ENCODE measurements around the gene UBTF. TPM values are rescaled to one million over a fixed set of nuclear protein-coding genes. Genes with fewer than 3 reads are reported as not detected.

Gene UBTF
- polyA plus RNA-seq, 2 of the 4 experiments (the other 2 are of a cell fraction) = 39.8 to 76.2 TPM

DNA sequence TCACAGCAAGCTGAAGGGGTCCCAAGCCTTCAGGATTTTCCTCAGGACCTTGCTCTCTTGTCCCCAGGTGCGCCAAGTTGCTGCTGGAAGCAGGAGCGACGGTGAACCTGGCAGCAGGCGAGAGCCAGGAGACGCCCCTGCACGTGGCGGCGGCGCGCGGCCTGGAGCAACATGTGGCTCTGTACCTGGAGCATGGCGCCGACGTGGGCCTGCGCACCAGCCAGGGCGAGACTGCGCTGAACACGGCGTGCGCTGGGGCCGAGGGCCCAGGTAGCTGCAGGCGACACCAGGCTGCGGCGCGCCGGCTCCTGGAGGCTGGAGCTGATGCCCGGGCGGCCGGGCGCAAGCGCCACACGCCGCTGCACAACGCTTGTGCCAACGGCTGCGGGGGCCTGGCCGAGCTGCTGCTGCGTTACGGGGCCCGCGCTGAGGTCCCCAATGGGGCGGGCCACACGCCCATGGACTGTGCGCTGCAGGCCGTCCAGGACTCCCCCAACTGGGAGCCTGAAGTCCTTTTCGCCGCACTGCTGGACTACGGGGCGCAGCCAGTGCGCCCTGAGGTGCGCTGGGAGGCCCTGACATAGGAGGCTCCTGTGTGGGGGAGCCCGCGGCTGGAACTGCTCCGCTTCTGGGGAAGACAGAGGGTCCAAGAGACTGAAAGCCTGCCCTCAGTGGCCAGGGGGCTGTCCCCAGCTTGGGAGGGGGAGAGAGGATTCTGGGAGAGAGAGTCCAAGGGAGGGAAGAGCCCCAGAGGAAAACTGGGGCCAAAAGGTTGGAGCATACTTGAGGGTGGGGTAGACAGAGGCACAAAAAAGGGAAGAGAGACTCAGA is 42.6 kb downstream of the UBTF start:
- ChIA-PET POLR2A (interaction anchor here (0.6 to 0.7 kb wide), 2 partner anchors 10 to 53 kb away, joined by 3 read pairs; partner anchors contain the start of genes HDAC5 and TMUB2), CTCF (interaction anchor here (0.6 to 12.8 kb wide), 6 partner anchors 8 to 173 kb away, joined by 3 to 159 read pairs (median 7); partner anchors contain the start of gene HROB)
- Histone ChIP-seq H3K27ac (no peak overlapping the region), H3K4me2 (no peak overlapping the region), H3K4me1 (no peaks in the 10 kb centered on the region), H3K9me3 (no peaks in the 10 kb centered on the region), H3K4me3 (no peak overlapping the region)
- 96% methylated on average over 42 of the region's 54 CpGs for WGBS (ENCODE audit: missing lambda C conversion rate)
- peak; percentile 16 to 19; a peak in 3 of 6 replicates for ATAC-seq
- DNase-seq (ENCODE audit: low read depth in 1 of 2, low spot score in 1 of 2) = no peak
- TF ChIP-seq, protein P1, sequence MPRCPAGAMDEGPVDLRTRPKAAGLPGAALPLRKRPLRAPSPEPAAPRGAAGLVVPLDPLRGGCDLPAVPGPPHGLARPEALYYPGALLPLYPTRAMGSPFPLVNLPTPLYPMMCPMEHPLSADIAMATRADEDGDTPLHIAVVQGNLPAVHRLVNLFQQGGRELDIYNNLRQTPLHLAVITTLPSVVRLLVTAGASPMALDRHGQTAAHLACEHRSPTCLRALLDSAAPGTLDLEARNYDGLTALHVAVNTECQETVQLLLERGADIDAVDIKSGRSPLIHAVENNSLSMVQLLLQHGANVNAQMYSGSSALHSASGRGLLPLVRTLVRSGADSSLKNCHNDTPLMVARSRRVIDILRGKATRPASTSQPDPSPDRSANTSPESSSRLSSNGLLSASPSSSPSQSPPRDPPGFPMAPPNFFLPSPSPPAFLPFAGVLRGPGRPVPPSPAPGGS (IDR thresholded peaks at IDR 0.05) = no peak
- TF ChIP-seq HEYL (CRISPR knock-in tag; IDR thresholded peaks at IDR 0.05) = no peak
- TF ChIP-seq, protein P2, sequence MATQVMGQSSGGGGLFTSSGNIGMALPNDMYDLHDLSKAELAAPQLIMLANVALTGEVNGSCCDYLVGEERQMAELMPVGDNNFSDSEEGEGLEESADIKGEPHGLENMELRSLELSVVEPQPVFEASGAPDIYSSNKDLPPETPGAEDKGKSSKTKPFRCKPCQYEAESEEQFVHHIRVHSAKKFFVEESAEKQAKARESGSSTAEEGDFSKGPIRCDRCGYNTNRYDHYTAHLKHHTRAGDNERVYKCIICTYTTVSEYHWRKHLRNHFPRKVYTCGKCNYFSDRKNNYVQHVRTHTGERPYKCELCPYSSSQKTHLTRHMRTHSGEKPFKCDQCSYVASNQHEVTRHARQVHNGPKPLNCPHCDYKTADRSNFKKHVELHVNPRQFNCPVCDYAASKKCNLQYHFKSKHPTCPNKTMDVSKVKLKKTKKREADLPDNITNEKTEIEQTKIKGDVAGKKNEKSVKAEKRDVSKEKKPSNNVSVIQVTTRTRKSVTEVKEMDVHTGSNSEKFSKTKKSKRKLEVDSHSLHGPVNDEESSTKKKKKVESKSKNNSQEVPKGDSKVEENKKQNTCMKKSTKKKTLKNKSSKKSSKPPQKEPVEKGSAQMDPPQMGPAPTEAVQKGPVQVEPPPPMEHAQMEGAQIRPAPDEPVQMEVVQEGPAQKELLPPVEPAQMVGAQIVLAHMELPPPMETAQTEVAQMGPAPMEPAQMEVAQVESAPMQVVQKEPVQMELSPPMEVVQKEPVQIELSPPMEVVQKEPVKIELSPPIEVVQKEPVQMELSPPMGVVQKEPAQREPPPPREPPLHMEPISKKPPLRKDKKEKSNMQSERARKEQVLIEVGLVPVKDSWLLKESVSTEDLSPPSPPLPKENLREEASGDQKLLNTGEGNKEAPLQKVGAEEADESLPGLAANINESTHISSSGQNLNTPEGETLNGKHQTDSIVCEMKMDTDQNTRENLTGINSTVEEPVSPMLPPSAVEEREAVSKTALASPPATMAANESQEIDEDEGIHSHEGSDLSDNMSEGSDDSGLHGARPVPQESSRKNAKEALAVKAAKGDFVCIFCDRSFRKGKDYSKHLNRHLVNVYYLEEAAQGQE (IDR thresholded peaks at IDR 0.05) = no peak
- FAIRE-seq = no peak

DNA sequence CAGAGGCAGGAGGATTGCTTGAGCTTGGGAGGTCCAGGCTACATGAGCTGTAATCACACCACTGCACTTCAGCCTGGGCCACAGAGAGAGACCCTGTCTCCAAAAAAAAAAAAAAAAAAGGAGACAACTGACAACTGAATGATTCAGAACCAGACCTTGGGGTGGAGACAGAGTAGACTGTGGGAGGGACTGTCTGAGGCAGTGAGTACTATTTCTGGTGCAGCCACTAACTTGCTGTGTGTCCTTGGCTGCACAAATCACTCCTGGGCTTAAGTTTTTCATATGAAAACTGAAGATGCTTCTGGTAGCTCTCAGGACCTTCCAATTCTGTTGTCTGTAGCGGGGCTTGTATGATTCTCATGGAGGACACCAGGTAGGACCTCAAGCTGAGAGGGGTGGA is 43.2 kb downstream of the UBTF start:
- POLR2A ChIA-PET = interaction anchor here (0.6 kb wide), 1 partner anchor 53 kb away, joined by 3 read pairs; the partner anchor contains the start of gene HDAC5
- H3K9me3 ChIP-seq = no peaks in the 10 kb centered on the region
- WGBS (ENCODE audit: missing lambda C conversion rate) = 94% methylated on average over 1 of the region's 1 CpG
- no peak for FAIRE-seq
- DNase-seq (ENCODE audit: low read depth in 1 of 2, low spot score in 1 of 2) = no peak
- H3K4me2 ChIP-seq = no peak overlapping the region
- peak in 1 of 2 experiments; percentile 37; a peak in 3 of 6 replicates for ATAC-seq
- H3K4me1 ChIP-seq = no peaks in the 10 kb centered on the region
- TF ChIP-seq RFX5 (IDR thresholded peaks at IDR 0.05) (no peak), ZFP36 (IDR thresholded peaks at IDR 0.05; ENCODE audit: borderline replicate concordance, partially characterized antibody) (no peak), ESRRA (IDR thresholded peaks at IDR 0.05; ENCODE audit: borderline replicate concordance, low read length) (no peak), CHD4 (IDR thresholded peaks at IDR 0.05; ENCODE audit: borderline replicate concordance) (no peak), GATA3 (IDR thresholded peaks at IDR 0.05; ENCODE audit: borderline replicate concordance) (no peak)
- TF ChIP-seq, protein P3, sequence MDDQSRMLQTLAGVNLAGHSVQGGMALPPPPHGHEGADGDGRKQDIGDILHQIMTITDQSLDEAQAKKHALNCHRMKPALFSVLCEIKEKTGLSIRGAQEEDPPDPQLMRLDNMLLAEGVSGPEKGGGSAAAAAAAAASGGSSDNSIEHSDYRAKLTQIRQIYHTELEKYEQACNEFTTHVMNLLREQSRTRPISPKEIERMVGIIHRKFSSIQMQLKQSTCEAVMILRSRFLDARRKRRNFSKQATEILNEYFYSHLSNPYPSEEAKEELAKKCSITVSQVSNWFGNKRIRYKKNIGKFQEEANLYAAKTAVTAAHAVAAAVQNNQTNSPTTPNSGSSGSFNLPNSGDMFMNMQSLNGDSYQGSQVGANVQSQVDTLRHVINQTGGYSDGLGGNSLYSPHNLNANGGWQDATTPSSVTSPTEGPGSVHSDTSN (IDR thresholded peaks at IDR 0.05) = no peak
- TF ChIP-seq, protein P4, sequence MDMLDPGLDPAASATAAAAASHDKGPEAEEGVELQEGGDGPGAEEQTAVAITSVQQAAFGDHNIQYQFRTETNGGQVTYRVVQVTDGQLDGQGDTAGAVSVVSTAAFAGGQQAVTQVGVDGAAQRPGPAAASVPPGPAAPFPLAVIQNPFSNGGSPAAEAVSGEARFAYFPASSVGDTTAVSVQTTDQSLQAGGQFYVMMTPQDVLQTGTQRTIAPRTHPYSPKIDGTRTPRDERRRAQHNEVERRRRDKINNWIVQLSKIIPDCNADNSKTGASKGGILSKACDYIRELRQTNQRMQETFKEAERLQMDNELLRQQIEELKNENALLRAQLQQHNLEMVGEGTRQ (IDR thresholded peaks at IDR 0.05) = no peak
- TF ChIP-seq, protein P5, sequence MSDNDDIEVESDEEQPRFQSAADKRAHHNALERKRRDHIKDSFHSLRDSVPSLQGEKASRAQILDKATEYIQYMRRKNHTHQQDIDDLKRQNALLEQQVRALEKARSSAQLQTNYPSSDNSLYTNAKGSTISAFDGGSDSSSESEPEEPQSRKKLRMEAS (IDR thresholded peaks at IDR 0.05) = no peak
- no peak overlapping the region for H3K27ac ChIP-seq
- H3K4me3 ChIP-seq = no peak overlapping the region
- CTCF ChIA-PET = interaction anchor here (0.6 to 12.8 kb wide), 8 partner anchors 8 to 192 kb away, joined by 3 to 159 read pairs (median 4); partner anchors contain the start of gene HROB

DNA sequence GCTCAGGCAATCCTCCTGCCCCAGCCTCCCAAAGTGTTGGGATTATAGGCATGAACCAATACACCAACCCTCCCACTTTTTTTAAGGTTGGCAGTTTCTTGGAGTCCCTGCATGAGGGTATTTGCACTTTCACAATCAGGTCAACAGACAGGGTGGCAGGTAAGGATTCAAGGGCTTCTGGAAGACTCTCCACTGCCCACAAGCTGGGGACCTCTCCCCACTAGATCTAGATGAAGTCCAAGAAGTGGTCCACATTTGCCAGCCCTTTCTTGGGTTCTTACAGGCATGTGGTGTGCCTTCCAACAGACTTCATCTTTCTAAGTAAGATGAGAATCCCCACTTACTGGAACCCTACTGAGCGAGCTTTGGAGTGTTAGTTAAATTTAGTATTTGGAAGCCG is 45.0 kb downstream of the UBTF start:
- Histone ChIP-seq H3K27ac (no peak overlapping the region), H3K9me3 (no peaks in the 10 kb centered on the region), H3K4me3 (no peak overlapping the region), H3K4me2 (no peak overlapping the region), H3K4me1 (peaks cover 9% of the 10 kb centered on the region)
- WGBS (ENCODE audit: missing lambda C conversion rate) = 90% methylated on average over 2 of the region's 2 CpGs
- DNase-seq (ENCODE audit: low read depth in 1 of 2, low spot score in 1 of 2) (no peak), FAIRE-seq (no peak), ATAC-seq (no peak)
- CTCF ChIA-PET = interaction anchor here (1.1 to 12.8 kb wide), 5 partner anchors 10 to 91 kb away, joined by 3 to 159 read pairs (median 10); partner anchors contain the start of gene HROB
- POLR2A ChIA-PET = interaction anchor here (0.8 kb wide), 1 partner anchor 10 kb away, joined by 4 read pairs; no protein-coding TSS in a partner anchor
- no peak for TF ChIP-seq CHD4 (IDR thresholded peaks at IDR 0.05; ENCODE audit: borderline replicate concordance)
- no peak for TF ChIP-seq HOXB13 (CRISPR knock-in tag; IDR thresholded peaks at IDR 0.05; ENCODE audit: low read depth)
- TF ChIP-seq, protein P4 (IDR thresholded peaks at IDR 0.05) = no peak
- TF ChIP-seq, protein P5 (IDR thresholded peaks at IDR 0.05) = no peak
- TF ChIP-seq, protein P6, sequence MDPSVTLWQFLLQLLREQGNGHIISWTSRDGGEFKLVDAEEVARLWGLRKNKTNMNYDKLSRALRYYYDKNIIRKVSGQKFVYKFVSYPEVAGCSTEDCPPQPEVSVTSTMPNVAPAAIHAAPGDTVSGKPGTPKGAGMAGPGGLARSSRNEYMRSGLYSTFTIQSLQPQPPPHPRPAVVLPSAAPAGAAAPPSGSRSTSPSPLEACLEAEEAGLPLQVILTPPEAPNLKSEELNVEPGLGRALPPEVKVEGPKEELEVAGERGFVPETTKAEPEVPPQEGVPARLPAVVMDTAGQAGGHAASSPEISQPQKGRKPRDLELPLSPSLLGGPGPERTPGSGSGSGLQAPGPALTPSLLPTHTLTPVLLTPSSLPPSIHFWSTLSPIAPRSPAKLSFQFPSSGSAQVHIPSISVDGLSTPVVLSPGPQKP (IDR thresholded peaks at IDR 0.05; ENCODE audit: low read depth, low read length) = no peak
- TF ChIP-seq ZSCAN20 (CRISPR knock-in tag; IDR thresholded peaks at IDR 0.05) = no peak
- no peak for TF ChIP-seq KDM1A (IDR thresholded peaks at IDR 0.05; ENCODE audit: low read depth)
- no peak for TF ChIP-seq ZFP36 (IDR thresholded peaks at IDR 0.05; ENCODE audit: borderline replicate concordance, partially characterized antibody)
- TF ChIP-seq ESRRA (IDR thresholded peaks at IDR 0.05; ENCODE audit: borderline replicate concordance, low read length) = no peak
- TF ChIP-seq SREBF2 (IDR thresholded peaks at IDR 0.05) = no peak
- TF ChIP-seq POLR2AphosphoS2 (conservative IDR thresholded peaks at IDR 0.05; ENCODE audit: low read length) = no peak
- TF ChIP-seq JUNB (IDR thresholded peaks at IDR 0.05) = no peak
